ENCODE data around the gene RIMBP2. TPM values are rescaled to one million over a fixed set of nuclear protein-coding genes. Genes with fewer than 3 reads are reported as not detected.

Gene RIMBP2
- total and polyA plus RNA-seq, 7 experiments from 2014 or later: 0.05 TPM; not detected in 6

- H3K9me3 ChIP-seq (ENCODE audit: control insufficient read depth in 2 of 3, low read length in 3 of 3): peaks cover 0 to 3% (median 0%) of the 10 kb centered on the region in 3 experiments
- H3K27me3 Mint-ChIP-seq: peaks cover 0 to 13% (median 0%) of the 10 kb centered on the region in 5 donors
- ChIA-PET CTCF (interaction anchor here (0.7 kb wide), 1 partner anchor 20 kb away, joined by 4 read pairs; no protein-coding TSS in a partner anchor), POLR2A (no interaction called here)
- peaks cover 0 to 16% (median 4%) of the 10 kb centered on the region in 11 donors for H3K9me3 Mint-ChIP-seq
- no peaks in the 10 kb centered on the region for H3K4me1 Mint-ChIP-seq
- no peaks in the 10 kb centered on the region for H3K27me3 ChIP-seq (ENCODE audit: control insufficient read depth in 2 of 2, insufficient read depth in 2 of 2, low read length in 2 of 2)
- H3K4me3 ChIP-seq (ENCODE audit: low read length): no peak overlapping the region
- H3K27ac Mint-ChIP-seq: no peak overlapping the region
- ATAC-seq (no peak), DNase-seq (no peak)
- no peak overlapping the region for H3K27ac ChIP-seq (ENCODE audit: low read depth, low read length)
- H3K36me3 Mint-ChIP-seq: no peaks in the 10 kb centered on the region
- H3K36me3 ChIP-seq (ENCODE audit: control insufficient read depth in 2 of 3, insufficient read depth in 3 of 3, low read length in 3 of 3): no peaks in the 10 kb centered on the region
- H3K4me1 ChIP-seq (ENCODE audit: control insufficient read depth in 2 of 2, insufficient read depth in 2 of 2, low read length in 2 of 2): no peaks in the 10 kb centered on the region
- no peak overlapping the region for H3K4me3 Mint-ChIP-seq
- intact Hi-C loops (cut with micrococcal nuclease): no loop called here
These were observed 40.3 kb downstream of the RIMBP2 start for GRCh38 chr12:130675791-130676190.

GRCh38 chr12:130675121-130675520, 41.0 kb downstream of the RIMBP2 start:
- Histone ChIP-seq H3K36me3 (ENCODE audit: control insufficient read depth in 2 of 3, insufficient read depth in 3 of 3, low read length in 3 of 3) (no peaks in the 10 kb centered on the region), H3K27ac (ENCODE audit: low read depth, low read length) (no peak overlapping the region), H3K4me3 (ENCODE audit: low read length) (no peak overlapping the region), H3K4me1 (ENCODE audit: control insufficient read depth in 2 of 2, insufficient read depth in 2 of 2, low read length in 2 of 2) (no peaks in the 10 kb centered on the region), H3K9me3 (ENCODE audit: control insufficient read depth in 2 of 3, low read length in 3 of 3) (peaks cover 0 to 3% (median 0%) of the 10 kb centered on the region in 3 experiments), H3K27me3 (ENCODE audit: control insufficient read depth in 2 of 2, insufficient read depth in 2 of 2, low read length in 2 of 2) (no peaks in the 10 kb centered on the region)
- no peak for DNase-seq
- Mint-ChIP-seq H3K36me3 (no peaks in the 10 kb centered on the region), H3K4me1 (no peaks in the 10 kb centered on the region), H3K4me3 (no peak overlapping the region), H3K9me3 (peaks cover 0 to 16% (median 4%) of the 10 kb centered on the region in 11 donors), H3K27ac (no peak overlapping the region), H3K27me3 (peaks cover 0 to 13% (median 0%) of the 10 kb centered on the region in 5 donors)
- CTCF ChIA-PET: no interaction called here
- ATAC-seq: no peak
- POLR2A ChIA-PET: no interaction called here
- intact Hi-C loops (cut with micrococcal nuclease): no loop called here

DNA sequence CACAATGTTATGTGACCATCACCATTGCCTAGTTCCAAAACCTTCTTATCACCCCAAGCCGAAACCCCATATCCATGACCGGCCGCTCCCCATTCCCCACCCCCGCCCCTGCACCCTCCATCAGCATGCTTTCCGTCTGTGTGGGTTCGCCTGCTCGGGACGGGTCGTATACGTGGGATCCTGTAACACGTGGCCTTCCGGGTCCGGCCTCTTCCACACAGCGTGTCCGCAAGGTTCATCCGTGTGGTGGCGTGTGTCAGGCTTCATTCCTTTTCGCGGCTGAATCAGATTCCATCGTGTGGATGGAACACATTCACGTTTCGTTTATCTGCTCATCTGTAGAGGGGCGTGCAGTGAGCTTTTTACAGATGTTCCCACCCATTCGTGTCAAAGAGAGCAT, 41.4 kb downstream of the RIMBP2 start:
- Histone ChIP-seq H3K4me1 (ENCODE audit: control insufficient read depth in 2 of 2, insufficient read depth in 2 of 2, low read length in 2 of 2) (no peaks in the 10 kb centered on the region), H3K36me3 (ENCODE audit: control insufficient read depth in 2 of 3, insufficient read depth in 3 of 3, low read length in 3 of 3) (no peaks in the 10 kb centered on the region), H3K27me3 (ENCODE audit: control insufficient read depth in 2 of 2, insufficient read depth in 2 of 2, low read length in 2 of 2) (no peaks in the 10 kb centered on the region), H3K4me3 (ENCODE audit: low read length) (no peak overlapping the region), H3K9me3 (ENCODE audit: control insufficient read depth in 2 of 3, low read length in 3 of 3) (peaks cover 0 to 3% (median 0%) of the 10 kb centered on the region in 3 experiments), H3K27ac (ENCODE audit: low read depth, low read length) (no peak overlapping the region)
- Mint-ChIP-seq H3K4me1 (no peaks in the 10 kb centered on the region), H3K36me3 (no peaks in the 10 kb centered on the region), H3K4me3 (no peak overlapping the region), H3K27me3 (peaks cover 0 to 13% (median 0%) of the 10 kb centered on the region in 5 donors), H3K9me3 (peaks cover 0 to 17% (median 4%) of the 10 kb centered on the region in 11 donors), H3K27ac (no peak overlapping the region)
- CTCF ChIA-PET: no interaction called here
- intact Hi-C loops (cut with micrococcal nuclease): no loop called here
- ATAC-seq (no peak), DNase-seq (no peak)
- POLR2A ChIA-PET: no interaction called here

GRCh38 chr12:130673036-130673705, 42.9 kb downstream of the RIMBP2 start:
- ChIA-PET CTCF (no interaction called here), POLR2A (no interaction called here)
- Histone ChIP-seq H3K4me1 (ENCODE audit: control insufficient read depth in 2 of 2, insufficient read depth in 2 of 2, low read length in 2 of 2) (no peaks in the 10 kb centered on the region), H3K4me3 (ENCODE audit: low read length) (no peak overlapping the region), H3K27me3 (ENCODE audit: control insufficient read depth in 2 of 2, insufficient read depth in 2 of 2, low read length in 2 of 2) (no peaks in the 10 kb centered on the region), H3K27ac (ENCODE audit: low read depth, low read length) (no peak overlapping the region), H3K9me3 (ENCODE audit: control insufficient read depth in 2 of 3, low read length in 3 of 3) (peaks cover 0 to 6% (median 0%) of the 10 kb centered on the region in 3 experiments), H3K36me3 (ENCODE audit: control insufficient read depth in 2 of 3, insufficient read depth in 3 of 3, low read length in 3 of 3) (no peaks in the 10 kb centered on the region)
- intact Hi-C loops (cut with micrococcal nuclease): no loop called here
- H3K9me3 Mint-ChIP-seq: peaks cover 0 to 22% (median 5%) of the 10 kb centered on the region in 11 donors
- no peak for DNase-seq
- H3K4me3 Mint-ChIP-seq: no peak overlapping the region
- no peaks in the 10 kb centered on the region for H3K4me1 Mint-ChIP-seq
- H3K27ac Mint-ChIP-seq: no peak overlapping the region
- ATAC-seq: no peak
- H3K36me3 Mint-ChIP-seq: no peaks in the 10 kb centered on the region
- H3K27me3 Mint-ChIP-seq: peaks cover 0 to 18% (median 0%) of the 10 kb centered on the region in 5 donors

- peaks cover 2 to 26% (median 7%) of the 10 kb centered on the region in 11 donors for H3K9me3 Mint-ChIP-seq
- H3K36me3 Mint-ChIP-seq: peaks cover 0 to 2% (median 0%) of the 10 kb centered on the region in 5 donors
- peaks cover 0 to 15% (median 0%) of the 10 kb centered on the region in 3 experiments for H3K9me3 ChIP-seq (ENCODE audit: control insufficient read depth in 2 of 3, low read length in 3 of 3)
- ChIA-PET POLR2A (no interaction called here), CTCF (interaction anchor here (0.7 kb wide), 1 partner anchor 10 kb away, joined by 3 read pairs; no protein-coding TSS in a partner anchor)
- no peak overlapping the region for H3K27ac Mint-ChIP-seq
- H3K27me3 ChIP-seq (ENCODE audit: control insufficient read depth in 2 of 2, insufficient read depth in 2 of 2, low read length in 2 of 2): no peaks in the 10 kb centered on the region
- H3K4me1 Mint-ChIP-seq: no peaks in the 10 kb centered on the region
- no peak for DNase-seq
- no peaks in the 10 kb centered on the region for H3K4me1 ChIP-seq (ENCODE audit: control insufficient read depth in 2 of 2, insufficient read depth in 2 of 2, low read length in 2 of 2)
- H3K27me3 Mint-ChIP-seq: peaks cover 0 to 9% (median 0%) of the 10 kb centered on the region in 5 donors
- H3K4me3 ChIP-seq (ENCODE audit: low read length): no peak overlapping the region
- H3K36me3 ChIP-seq (ENCODE audit: control insufficient read depth in 2 of 3, insufficient read depth in 3 of 3, low read length in 3 of 3): no peaks in the 10 kb centered on the region
- no peak for ATAC-seq
- no peak overlapping the region for H3K27ac ChIP-seq (ENCODE audit: low read depth, low read length)
- H3K4me3 Mint-ChIP-seq: no peak overlapping the region
- intact Hi-C loops (cut with micrococcal nuclease): no loop called here
These were observed 43.8 kb downstream of the RIMBP2 start for GRCh38 chr12:130672089-130672820.

- intact Hi-C loops (cut with micrococcal nuclease): no loop called here
- H3K4me3 ChIP-seq (ENCODE audit: low read length): no peak overlapping the region
- ATAC-seq: no peak
- Mint-ChIP-seq H3K27ac (no peak overlapping the region), H3K36me3 (peaks cover 0 to 4% (median 0%) of the 10 kb centered on the region in 5 donors), H3K4me1 (no peaks in the 10 kb centered on the region), H3K9me3 (peaks cover 5 to 24% (median 8%) of the 10 kb centered on the region in 11 donors), H3K27me3 (peaks cover 0 to 8% (median 0%) of the 10 kb centered on the region in 5 donors), H3K4me3 (no peak overlapping the region)
- ChIA-PET POLR2A (no interaction called here), CTCF (interaction anchor here (0.7 kb wide), 1 partner anchor 11 kb away, joined by 3 read pairs; no protein-coding TSS in a partner anchor)
- H3K36me3 ChIP-seq (ENCODE audit: control insufficient read depth in 2 of 3, insufficient read depth in 3 of 3, low read length in 3 of 3): no peaks in the 10 kb centered on the region
- no peaks in the 10 kb centered on the region for H3K4me1 ChIP-seq (ENCODE audit: control insufficient read depth in 2 of 2, insufficient read depth in 2 of 2, low read length in 2 of 2)
- H3K27ac ChIP-seq (ENCODE audit: low read depth, low read length): no peak overlapping the region
- DNase-seq: no peak
- H3K9me3 ChIP-seq (ENCODE audit: control insufficient read depth in 2 of 3, low read length in 3 of 3): peaks cover 0 to 14% (median 0%) of the 10 kb centered on the region in 3 experiments
- H3K27me3 ChIP-seq (ENCODE audit: control insufficient read depth in 2 of 2, insufficient read depth in 2 of 2, low read length in 2 of 2): no peaks in the 10 kb centered on the region
These were observed 44.5 kb downstream of the RIMBP2 start for GRCh38 chr12:130671556-130671955.

Data from naive thymus-derived CD4-positive, alpha-beta T cell (primary cell).